OCI-LY3 (cell line): ENCODE results near the gene MED12L.

Source experiments
- H2AFZ ChIP-seq: fragments of 200-600, 300-600 bp; shearing (Covaris generic); 2 replicates; pipeline ENCODE4 v1.6.0; 2014; ENCODE audit warnings: antibody characterized with exemption, low read depth, low read length
- H3K27ac ChIP-seq: fragments of 200-600, 300-600 bp; sonication (generic); 2 replicates; pipeline ENCODE4 v1.5.1; 2014; ENCODE audit warnings: mild to moderate bottlenecking, low read length, moderate library complexity, mixed read lengths
- H3K27me3 ChIP-seq: fragments of 200-600, 300-600 bp; sonication (generic); 2 replicates; pipeline ENCODE4 v1.6.1; 2014; ENCODE audit warnings: low read depth, low read length, mixed read lengths
- H3K36me3 ChIP-seq: fragments of 200-600, 300-600 bp; sonication (generic); replicated peaks from 2 replicates; pipeline ENCODE3; 2014; ENCODE audit warnings: low read depth, low read length, mixed read lengths
- H3K4me1 ChIP-seq: fragments of 300-600, 200-600 bp; sonication (generic); 2 replicates; pipeline ENCODE4 v1.6.1; 2014; ENCODE audit warnings: low read length, mixed read lengths
- H3K4me2 ChIP-seq: fragments of 200-600, 300-600 bp; sonication (generic); 2 replicates; pipeline ENCODE4 v1.6.1; 2014; ENCODE audit warnings: low read length, mixed read lengths
- H3K4me3 ChIP-seq: fragments of 300-600, 200-600 bp; sonication (generic); 2 replicates; pipeline ENCODE4 v1.5.1; 2014; ENCODE audit warnings: antibody characterized with exemption, mild to moderate bottlenecking, low read length, moderate library complexity
- H3K79me2 ChIP-seq: fragments of 300-600, 200-600 bp; shearing (Covaris generic); 2 replicates; pipeline ENCODE4 v1.6.1; 2014; ENCODE audit warnings: mild to moderate bottlenecking, low read length, mixed read lengths
- H3K9ac ChIP-seq: fragments of 300-600, 200-600 bp; shearing (Covaris generic); 2 replicates; pipeline ENCODE4 v1.6.0; 2014; ENCODE audit warnings: mild to moderate bottlenecking, low read length, moderate library complexity
- H3K9me3 ChIP-seq: fragments of 200-600, 300-600 bp; shearing (Covaris generic); 2 replicates; pipeline ENCODE4 v1.6.1; 2014; ENCODE audit warnings: low read length, mixed read lengths; ENCODE audit not compliant: insufficient read depth
- H4K20me1 ChIP-seq: fragments of 200-600, 300-600 bp; sonication (generic); 2 replicates; pipeline ENCODE4 v1.6.1; 2016; ENCODE audit warnings: low read length, mixed read lengths; ENCODE audit not compliant: insufficient read depth
- EZH2phosphoT487 ChIP-seq: fragments of 200-600 bp; shearing (Covaris generic); IDR thresholded peaks from 2 replicates; pipeline ENCODE4 v1.6.1; 2018; ENCODE audit warnings: antibody characterized with exemption, mixed run types, low read depth
- TF ChIP-seq, protein P1 (sequence below): fragments of 200-600, 300-600 bp; sonication (generic); IDR thresholded peaks from 2 replicates; pipeline ENCODE4 v1.5.1; 2014; ENCODE audit warnings: antibody characterized with exemption, low read length, low read depth

The MED12L gene

DNA sequence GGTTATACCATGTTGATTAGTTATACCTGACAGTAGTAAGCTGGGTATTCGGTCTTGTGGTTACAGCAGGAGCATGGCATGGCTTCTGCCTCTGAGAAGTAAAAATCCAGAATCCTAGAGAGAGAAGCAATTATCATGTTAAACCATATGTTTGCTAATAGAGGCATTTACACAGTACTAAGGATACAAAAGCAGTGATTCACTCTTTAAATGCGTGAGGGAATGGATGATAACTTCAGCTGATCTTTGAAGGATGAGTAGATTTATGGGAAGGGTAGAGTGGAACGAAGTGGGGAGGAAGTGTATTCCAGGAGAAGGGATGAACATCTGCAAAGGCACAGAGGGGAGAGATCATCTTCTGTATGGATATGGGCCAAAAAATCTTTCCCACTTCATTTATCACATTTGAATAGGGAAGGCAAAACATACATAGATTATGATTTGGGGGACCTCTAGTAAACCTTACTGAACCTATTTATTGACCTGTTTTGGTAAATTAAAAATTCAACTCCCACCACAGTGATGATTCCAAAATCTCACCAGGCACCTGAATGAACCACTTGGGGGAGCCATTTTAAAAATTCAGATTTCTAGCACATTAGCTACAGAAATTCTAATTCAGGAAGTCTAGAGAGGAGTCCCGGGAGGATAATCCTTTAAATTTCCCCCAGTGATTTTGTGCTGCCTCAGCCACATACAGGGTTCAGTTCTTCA, 340.3 kb downstream of the MED12L start:
- H3K9ac ChIP-seq: no peak overlapping the region
- H3K9me3 ChIP-seq: no peaks in the 10 kb centered on the region
- no peaks in the 10 kb centered on the region for H4K20me1 ChIP-seq
- TF ChIP-seq, protein P1, sequence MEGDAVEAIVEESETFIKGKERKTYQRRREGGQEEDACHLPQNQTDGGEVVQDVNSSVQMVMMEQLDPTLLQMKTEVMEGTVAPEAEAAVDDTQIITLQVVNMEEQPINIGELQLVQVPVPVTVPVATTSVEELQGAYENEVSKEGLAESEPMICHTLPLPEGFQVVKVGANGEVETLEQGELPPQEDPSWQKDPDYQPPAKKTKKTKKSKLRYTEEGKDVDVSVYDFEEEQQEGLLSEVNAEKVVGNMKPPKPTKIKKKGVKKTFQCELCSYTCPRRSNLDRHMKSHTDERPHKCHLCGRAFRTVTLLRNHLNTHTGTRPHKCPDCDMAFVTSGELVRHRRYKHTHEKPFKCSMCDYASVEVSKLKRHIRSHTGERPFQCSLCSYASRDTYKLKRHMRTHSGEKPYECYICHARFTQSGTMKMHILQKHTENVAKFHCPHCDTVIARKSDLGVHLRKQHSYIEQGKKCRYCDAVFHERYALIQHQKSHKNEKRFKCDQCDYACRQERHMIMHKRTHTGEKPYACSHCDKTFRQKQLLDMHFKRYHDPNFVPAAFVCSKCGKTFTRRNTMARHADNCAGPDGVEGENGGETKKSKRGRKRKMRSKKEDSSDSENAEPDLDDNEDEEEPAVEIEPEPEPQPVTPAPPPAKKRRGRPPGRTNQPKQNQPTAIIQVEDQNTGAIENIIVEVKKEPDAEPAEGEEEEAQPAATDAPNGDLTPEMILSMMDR: peak; percentile 79
- no peak for TF ChIP-seq EZH2phosphoT487
- H3K27me3 ChIP-seq: no peaks in the 10 kb centered on the region
- H3K27ac ChIP-seq: no peak overlapping the region
- H3K4me1 ChIP-seq: peaks cover 11% of the 10 kb centered on the region
- no peaks in the 10 kb centered on the region for H3K79me2 ChIP-seq
- H3K4me3 ChIP-seq: no peak overlapping the region
- peak overlapping the region; percentile 29; the same call in 1 of the 2 replicates for H3K4me2 ChIP-seq
- peaks cover 2% of the 10 kb centered on the region for H3K36me3 ChIP-seq
- H2AFZ ChIP-seq: no peak overlapping the region

DNA sequence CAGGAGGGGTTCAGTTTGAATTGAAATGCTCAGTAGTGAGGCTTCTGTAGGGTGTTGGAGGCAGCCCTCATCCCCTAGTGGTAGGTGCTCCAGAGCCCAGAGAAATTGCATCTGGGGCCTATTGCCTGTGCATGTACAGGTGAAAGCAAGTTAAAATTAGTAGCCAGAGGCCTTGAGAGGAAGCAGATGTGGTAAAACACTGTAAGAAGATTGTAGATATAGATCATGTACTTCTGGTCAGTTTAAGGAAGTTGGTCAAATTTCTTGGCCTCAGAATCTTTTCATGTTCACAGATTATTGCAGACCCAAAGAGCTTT, 340.8 kb downstream of the MED12L start:
- Histone ChIP-seq H3K27ac (no peak overlapping the region), H4K20me1 (no peaks in the 10 kb centered on the region), H2AFZ (no peak overlapping the region), H3K36me3 (peaks cover 6% of the 10 kb centered on the region), H3K27me3 (no peaks in the 10 kb centered on the region), H3K9me3 (no peaks in the 10 kb centered on the region), H3K79me2 (no peaks in the 10 kb centered on the region), H3K4me3 (no peak overlapping the region), H3K4me2 (peak overlapping the region; percentile 29; the same call in 1 of the 2 replicates), H3K4me1 (peaks cover 16% of the 10 kb centered on the region), H3K9ac (no peak overlapping the region)
- TF ChIP-seq, protein P1: peak; percentile 33
- TF ChIP-seq EZH2phosphoT487: no peak

DNA sequence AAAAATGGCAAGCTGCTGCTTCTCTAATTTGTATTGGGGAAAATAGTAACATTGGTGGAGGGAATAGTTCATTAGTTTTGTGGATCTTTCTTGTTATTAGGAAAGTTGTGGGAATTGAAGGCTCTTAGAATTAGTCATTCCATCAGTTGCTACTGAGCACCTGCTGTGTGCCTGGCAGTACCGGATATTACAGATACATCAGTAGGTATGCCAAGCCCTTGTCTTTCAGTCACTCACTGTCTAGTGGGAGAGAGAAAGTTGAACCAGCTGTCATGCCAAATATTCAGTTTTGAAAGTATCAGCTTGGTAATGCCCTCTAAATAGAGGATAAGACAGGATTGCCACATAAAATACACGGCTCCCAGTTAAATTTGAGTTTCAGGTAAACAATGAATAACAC, 342.9 kb downstream of the MED12L start:
- Histone ChIP-seq H3K9me3 (no peaks in the 10 kb centered on the region), H3K27me3 (no peaks in the 10 kb centered on the region), H3K4me1 (peaks cover 20% of the 10 kb centered on the region), H3K4me2 (no peak overlapping the region), H3K4me3 (no peak overlapping the region), H2AFZ (no peak overlapping the region), H3K27ac (no peak overlapping the region), H3K9ac (no peak overlapping the region), H4K20me1 (no peaks in the 10 kb centered on the region), H3K36me3 (peaks cover 6% of the 10 kb centered on the region), H3K79me2 (no peaks in the 10 kb centered on the region)
- no peak for TF ChIP-seq EZH2phosphoT487
- TF ChIP-seq, protein P1: no peak

DNA sequence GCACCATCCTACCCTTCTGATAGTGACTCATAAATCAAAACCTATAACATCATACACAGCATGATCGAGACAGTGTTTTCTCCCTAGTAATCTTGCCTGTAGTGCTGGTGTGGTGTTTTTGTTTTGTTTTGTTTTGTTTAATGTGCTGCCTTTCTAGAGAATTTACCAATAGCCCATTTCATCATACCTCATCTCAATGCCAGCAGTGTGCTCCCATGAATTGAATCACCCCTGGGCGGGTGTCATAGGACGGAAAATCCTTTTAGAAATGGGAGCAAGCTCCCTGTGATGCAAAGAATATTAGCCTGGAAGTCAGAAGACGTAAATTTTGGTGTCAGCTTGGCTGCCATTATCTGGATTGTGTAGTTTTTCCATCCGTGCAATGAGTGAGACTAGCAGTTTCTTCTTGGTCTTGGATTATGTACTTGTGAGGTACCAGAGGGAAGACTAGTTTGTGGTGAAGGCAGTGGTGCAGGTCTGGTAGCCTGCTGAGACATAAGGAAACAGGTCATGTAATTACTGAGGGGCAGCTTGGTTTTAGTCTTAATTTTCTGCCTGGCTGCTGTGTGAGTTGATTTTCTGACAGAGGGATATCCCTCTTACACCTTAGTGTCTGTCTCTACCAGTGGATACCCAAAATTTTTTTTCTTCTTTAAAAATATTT, 345.5 kb downstream of the MED12L start:
- no peak overlapping the region for H3K4me3 ChIP-seq
- peaks cover 6% of the 10 kb centered on the region for H3K36me3 ChIP-seq

More for the DNA sequence above, 345.5 kb downstream of the MED12L start:
- H3K27me3 ChIP-seq: no peaks in the 10 kb centered on the region
- H3K4me1 ChIP-seq: peaks cover 20% of the 10 kb centered on the region
- TF ChIP-seq, protein P1: no peak
- TF ChIP-seq EZH2phosphoT487: no peak
- H4K20me1 ChIP-seq: no peaks in the 10 kb centered on the region
- no peak overlapping the region for H2AFZ ChIP-seq
- peak overlapping the region; percentile 24 for H3K4me2 ChIP-seq
- no peaks in the 10 kb centered on the region for H3K79me2 ChIP-seq
- H3K9ac ChIP-seq: no peak overlapping the region
- H3K27ac ChIP-seq: no peak overlapping the region
- no peaks in the 10 kb centered on the region for H3K9me3 ChIP-seq
